GM18861 (cell line): ENCODE data around the gene SKP1.
A peak's percentile ranks its signal among the peaks of the same experiment; 100 is the strongest.

Source experiments
- ATAC-seq: cut with Tn5 transposase; IDR thresholded peaks from one replicate; pipeline ENCODE4 v1.9.1; 2021; ENCODE audit not compliant: unreplicated experiment

Gene SKP1

DNA sequence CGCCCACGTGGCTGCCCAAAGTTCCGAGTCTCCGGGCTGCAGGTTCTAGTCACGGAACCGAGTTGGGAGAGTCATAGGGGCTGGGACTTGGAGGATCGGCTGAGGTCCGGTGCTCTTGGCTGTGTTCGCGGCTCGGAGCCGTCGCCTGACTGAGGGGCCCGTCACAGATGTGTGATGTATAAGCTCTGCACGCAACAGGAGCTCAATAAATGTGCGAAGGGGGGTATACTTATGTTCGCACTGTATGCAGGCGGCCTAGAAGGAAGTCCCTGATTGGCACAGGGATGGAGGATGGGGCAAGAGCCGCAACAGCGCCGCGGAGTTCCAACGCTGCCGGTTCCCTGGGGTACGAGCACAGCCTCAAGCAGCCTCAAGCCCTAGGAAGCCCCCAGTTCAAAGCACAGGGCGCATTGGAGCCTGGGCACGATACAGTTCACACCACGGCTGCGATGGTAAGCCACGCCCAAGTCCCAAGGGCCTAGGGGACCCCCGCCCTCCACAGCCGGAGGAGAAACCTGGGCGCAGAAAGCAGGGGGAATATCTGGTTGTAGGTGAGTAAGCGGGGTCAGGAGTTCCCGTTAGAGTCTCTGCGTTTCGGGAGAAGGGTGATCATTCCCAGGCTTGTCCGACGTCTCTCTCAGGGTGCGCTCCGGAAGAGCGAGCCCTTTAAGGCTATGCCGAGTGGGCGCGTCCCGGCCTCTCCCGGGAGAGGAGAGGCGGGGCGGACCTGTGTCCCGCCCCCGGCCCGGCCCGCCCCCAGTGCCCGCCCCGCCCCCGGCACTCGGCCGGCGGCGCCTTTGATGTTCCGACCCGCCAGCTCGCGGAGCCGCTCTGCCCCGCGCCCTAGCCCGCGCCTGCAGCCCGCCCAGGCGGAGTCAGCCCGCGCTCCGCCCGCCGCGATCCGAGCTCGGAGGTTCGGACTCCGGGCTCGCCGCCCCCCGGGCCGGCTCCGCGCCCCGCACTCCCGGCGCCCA is 62.6 kb downstream of the SKP1 start, which contains the start of gene TCF7:
Gene TCF7 (plus strand): TSS at position 780 of the 974 bp plus-strand sequence. CDS start 226 bp downstream, outside the sequence.
- ATAC-seq = peak; percentile 66

DNA sequence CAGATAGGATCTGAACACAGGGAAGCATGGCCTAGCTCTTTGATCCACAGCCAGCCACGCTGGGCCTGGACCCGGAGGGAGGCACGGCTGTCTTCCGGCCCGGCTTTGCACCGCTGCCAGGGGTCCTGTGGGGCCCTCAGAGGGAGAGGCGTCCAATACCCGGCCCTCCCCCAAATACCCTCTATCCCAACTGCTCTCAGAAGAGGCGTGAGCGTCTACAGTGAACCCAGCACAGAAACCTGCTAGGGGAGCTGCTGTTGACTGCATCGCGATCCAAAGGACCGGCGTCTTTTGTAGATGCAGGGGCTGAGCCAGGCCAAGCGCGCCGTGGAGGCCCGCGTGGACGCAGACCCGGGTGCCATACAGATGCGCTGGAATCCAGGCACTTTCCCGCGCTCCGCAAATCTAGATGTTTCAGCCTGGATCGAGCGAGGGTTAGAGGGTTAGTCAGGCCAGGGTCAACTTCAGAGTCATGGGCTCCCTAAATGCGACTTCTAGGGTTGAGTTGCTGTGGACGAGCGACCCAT is 63.3 kb downstream of the SKP1 start:
- no peak for ATAC-seq

DNA sequence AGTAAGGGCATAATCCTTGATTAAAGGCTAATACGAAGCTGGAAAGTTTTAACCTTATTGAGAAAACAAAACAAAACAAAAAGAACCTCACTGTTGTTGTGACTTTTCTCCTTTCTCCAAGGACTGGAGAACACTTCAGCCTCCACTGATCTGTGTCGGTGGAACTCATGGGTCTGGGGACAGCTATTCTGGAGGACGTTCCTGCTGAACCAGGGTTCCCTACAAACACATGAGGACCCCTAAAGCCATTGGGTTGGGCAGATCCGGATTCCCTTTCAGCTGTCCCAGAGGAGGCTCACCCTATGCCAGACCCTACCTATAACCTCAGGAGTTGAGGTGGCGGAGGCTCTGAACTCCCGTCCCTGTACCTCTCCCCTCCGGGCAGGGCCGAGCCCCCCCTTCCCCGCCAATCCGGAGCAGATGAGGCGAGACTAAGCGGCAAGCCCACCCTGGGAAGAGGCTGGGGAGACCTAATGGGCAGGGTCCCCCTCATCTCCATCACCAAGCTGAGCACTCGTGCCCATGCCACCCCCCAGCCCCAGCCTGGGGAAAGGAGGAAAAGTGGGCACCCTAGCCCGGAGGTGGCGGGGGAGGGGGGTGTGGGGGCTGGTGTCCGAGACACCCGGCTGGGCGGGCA is 63.9 kb downstream of the SKP1 start:
- ATAC-seq = no peak

DNA sequence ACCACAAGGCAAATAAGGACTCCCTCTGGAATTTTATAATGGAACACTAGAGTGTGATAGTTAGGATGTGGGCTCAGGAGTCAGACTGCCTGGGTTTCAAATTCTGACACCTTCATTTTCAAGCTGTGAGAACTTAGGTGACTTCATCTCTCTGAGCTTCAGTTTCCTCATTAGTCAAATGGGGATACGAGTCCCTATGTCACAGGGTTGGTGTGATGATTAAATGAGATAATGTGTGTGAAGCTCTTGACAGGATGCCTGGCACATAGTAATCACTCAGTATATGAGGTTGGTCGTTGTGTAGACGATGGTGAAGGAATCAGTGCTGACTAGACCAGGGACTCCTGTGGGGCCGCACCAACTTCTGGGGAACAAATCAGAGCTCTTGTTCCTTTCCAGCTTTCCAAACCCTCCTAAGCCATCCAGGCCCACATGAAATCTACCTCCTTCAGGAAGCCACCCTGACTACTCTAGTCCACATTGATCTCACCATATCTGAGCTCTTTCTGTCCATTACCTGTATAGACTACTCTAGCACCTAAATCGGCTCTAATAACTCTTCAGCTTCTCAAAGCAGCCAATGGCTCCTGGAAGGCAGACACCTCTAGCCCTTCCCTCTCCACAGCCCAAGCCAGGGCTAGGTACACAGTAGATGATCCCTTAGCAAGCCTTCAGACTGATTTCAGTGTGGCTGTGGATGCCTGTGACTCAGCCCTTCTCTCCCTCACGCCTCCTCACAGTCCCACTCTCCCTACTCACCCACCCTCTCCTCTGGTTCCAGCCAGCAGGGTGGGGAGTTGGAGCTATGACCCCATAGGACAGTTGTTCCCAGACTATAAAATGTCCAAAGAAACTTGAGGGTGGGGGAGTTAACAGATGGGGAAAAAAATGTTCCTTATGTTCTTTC is 64.8 kb downstream of the SKP1 start:
- ATAC-seq = no peak

DNA sequence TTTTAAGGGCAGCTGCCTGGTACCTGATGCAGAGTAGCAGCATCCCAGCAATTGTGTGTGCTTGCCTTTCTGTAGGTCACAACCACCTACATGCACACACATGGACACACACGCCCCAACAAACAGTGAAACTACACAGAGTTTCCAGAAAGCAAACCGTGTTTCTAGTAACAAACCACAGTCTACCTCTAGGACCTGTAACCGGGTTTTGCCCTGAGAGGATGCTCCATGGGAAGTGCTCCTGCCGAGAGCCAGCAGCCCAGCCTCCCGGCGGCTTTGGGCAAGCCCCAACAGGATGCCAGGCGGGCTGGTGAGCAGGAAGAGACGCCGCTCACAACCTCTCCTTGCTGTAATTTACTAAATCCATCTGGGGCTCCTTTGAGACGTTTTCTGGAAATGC is 66.4 kb downstream of the SKP1 start:
- no peak for ATAC-seq

DNA sequence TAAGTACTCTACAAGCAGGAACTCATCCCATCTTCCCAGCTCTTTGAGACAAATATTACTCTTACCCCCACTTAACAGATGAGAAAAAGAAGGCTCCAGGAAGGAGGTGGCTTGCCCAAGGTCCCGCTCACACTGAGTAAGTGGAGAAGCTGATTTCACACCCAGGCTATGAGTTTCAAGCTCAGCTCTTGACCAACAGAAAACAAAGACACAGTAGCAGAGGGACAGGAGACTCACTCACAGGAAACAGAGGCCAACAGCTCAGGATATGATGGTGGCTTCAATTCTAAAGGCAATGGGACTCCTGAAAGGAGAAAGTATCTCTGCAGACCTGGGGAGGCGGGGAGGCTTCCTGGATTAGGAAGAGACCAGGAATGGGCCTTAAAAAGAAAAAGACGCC is 69.0 kb downstream of the SKP1 start:
- no peak for ATAC-seq

DNA sequence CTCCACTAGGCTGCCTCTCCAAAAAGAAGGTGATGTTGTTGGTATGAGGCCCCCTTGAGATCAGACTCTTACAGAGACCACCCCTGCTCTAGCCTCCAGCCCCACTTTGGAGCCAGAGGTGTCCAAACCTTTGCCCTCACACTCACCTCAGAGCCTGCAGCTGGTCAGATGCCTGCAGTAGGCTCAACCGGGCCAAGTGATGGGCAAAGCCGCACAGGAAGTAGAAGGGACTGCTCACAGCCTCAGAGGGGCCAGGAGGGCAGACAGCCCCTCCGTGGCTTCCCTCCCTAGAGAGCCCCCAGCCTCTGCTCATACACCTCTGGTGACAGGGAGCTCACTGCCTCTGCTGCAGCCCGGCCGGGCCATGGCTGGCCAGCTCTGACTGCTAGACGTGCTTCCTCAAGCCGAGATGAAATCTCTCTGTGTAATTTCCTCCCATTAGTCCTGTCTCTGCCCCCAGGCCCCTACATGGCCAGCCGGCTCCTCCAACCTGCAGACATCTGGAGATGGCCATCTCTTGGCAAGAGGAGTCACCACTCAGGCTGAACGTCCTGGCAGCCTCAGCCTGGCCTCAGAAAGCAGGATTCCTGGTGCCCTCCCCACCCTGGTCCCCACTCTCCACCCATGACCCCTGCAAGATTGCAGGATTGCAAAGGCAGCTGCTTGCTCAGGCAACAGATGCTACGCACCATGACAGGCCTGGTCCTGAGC is 69.6 kb downstream of the SKP1 start:
- no peak for ATAC-seq

DNA sequence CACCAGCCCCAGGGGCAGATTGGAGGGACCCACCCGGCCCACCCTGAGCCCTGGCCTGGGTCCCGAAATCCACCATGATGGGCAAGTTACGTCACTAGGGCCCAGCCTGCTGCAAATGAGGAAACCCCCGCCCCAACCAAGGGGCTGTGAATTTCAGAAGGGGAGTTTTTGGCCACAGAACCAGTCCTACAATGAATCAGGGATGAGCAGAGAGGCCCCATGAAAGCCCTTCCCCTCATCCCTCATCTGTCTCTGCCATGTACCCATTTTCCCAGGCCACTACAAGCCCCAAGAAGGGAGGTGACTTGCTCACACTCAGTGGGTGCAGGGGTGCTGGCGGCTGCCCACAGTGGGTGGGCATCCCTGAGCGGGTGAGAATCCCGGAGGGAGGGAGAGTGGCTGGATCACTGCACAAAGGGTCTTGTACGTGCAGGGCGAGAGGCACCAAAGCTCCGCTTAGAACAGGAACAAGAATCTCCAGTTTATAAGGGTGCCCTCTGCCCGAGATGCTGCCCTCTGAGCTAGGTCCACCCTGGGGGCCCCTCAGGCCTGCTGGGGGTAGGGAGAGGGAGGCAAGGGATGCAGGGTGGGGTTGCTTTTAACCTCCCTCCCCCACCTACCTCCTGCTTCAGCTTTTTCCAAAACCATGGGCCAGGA is 72.6 kb downstream of the SKP1 start:
- no peak for ATAC-seq

DNA sequence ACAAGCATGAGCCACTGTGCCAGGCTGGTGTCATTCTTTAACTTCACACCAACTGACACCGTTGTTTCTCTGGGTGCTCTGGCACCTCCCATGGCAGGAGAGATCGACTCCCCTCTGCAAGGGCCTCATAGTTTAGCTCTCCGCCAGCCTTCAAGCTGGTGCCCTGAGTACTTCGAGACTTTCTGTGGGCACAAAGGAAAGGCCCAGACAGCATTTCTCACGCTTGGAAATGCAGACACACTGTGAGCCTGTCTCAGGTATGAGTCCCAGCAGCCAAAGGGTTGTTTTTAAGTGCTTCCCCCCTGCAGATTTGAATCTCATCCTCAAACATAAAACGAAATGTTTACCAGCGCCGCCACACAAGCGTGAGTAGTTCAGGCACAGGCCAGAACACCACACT is 73.4 kb downstream of the SKP1 start:
- no peak for ATAC-seq

DNA sequence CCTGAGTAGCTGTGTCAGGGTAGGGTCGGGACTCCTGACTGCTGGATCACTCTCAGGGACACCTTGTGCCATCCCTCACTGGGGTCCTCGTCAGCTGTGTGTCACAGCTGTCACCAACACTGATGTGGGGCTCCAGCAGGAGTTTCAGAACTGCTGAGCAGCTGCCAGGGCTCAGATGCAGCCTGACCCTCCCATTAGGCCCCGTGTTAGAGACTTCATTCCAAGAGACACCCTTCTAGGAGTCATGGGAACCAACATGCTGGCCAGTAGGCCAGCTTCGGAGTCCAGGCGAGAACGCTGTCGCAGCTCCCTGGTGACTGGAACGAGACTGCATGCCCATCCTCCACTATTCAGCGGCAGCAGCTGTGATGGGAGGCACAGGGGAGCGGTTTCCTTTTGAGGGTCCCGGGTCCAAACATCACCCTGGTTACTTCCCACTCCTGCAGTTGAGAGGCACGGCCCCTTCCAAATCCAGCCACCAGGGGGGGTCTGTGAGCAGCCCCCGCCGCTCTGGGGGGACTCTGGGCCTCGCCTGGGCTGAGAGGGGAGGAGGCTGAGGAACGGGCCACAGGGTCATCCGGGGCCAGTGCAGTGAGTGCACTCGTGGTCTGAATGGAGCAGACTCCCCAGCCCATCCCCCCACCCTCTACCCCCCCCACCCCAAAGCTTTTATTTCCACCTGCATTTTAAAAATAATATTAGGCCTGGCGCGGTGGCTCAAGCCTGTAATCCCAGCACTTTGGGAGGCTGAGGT is 74.9 kb downstream of the SKP1 start:
- ATAC-seq = no peak

DNA sequence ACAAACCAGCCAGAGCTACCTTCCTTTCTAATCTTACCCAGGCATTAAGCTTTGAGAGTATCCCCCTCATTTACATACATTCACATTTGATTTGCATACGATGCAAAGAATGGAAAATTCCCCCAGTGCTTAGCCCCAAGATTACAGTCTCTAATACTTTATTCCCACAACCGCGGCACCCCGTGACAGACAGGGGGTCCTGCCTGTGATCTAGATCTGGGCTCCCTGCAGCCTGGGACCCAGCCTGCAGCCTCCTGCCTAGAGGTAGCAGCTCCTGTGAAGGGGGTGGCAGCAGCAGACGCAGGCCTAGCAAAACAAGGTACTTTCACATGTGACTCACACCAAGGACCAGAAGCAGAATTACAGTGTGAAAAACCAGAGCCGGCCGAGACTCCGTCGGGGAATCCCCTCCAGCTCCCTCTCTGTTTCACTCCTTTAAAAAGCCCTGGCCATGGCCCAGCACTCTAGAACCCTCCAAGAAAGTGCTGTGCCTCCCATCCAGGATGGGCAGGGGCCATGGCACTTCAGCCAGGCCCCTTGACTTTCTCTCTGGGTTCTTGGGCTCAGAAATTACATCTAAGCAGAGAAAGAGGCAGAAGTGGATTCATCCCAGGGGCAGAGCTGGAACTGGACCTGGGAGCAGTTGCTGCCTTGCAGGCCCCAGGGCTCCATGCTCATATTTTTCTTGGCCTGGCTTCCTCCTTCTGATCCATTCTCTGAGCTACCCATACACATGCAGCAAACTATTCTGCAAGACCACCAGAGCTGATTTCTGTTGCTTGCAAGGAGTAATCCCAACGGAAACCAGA is 76.3 kb downstream of the SKP1 start:
- peak; percentile 81 for ATAC-seq

DNA sequence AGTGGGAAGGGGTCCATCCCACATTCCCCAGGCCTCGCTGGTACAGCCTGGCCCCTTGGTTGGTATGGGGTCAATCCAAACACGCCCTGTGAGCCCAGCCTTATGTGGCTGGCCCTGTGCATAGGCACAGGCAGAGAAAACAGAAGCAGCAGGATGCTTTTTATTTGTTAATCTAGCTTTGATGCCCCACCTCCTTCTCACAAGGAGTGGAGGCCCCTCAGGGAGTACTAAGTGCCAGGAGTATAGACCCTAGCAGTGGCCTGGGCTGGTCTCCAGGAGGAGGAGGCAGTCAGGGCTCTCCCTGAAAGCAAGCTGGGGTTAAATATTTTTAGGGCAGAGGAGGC is 76.8 kb downstream of the SKP1 start:
- ATAC-seq = no peak

DNA sequence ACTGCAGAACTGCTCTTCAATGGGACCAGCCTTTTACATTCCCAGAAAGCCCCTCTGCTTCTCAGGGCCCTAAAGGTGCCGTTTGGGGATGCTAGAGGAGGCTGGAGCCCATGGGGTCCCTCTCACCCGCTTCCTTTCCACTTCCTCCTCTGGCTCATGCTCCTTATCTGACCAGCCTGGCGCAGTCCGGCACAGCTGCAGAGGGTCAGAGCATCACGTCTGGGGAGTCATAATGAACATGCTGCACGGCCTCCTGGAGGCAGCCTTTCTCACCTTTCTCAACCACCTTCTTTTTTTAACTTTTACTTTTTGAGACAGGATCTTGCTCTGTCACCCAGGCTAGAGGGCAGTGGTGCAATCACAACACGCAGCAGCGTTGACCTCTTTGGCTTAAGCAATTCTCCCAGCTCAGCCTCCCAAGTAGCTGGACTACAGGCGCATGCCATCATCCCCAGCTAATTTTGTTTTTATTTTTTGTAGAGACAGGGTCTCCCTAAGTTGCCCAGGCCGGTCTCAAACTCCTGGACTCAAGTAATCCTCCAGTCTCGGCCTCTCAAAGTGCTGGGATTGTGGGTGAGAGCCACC is 77.4 kb downstream of the SKP1 start:
- peak; percentile 25 for ATAC-seq
